ENCODE measurements around the gene PDE6D. TPM values are rescaled to one million over a fixed set of nuclear protein-coding genes. Genes with fewer than 3 reads are reported as not detected.
A peak's percentile ranks its signal among the peaks of the same experiment; 100 is the strongest.

Gene PDE6D
- total RNA-seq, 2 donors from 2014 or later = 17.3 to 31.8 TPM

GRCh38 chr2:231687133-231687852 lies 93.8 kb downstream of the PDE6D start:
- H3K27ac ChIP-seq = no peak overlapping the region
- no peaks in the 10 kb centered on the region for H3K36me3 ChIP-seq
- WGBS = 53% methylated on average over 14 of the region's 14 CpGs
- TF ChIP-seq POLR2A (IDR thresholded peaks at IDR 0.05) (no peak), POLR2AphosphoS5 (IDR thresholded peaks at IDR 0.05) (no peak), CTCF (IDR thresholded peaks at IDR 0.05) (peak in 3 of 4 experiments; percentile 31 to 64 (median 57))
- no peak overlapping the region for H3K4me3 ChIP-seq
- H3K4me1 ChIP-seq (replicated peaks) = no peaks in the 10 kb centered on the region
- no peaks in the 10 kb centered on the region for H3K9me3 ChIP-seq
- intact Hi-C loops (cut with DNase I) = no loop called here
- no peak for DNase-seq (ENCODE audit: low spot score)
- no peaks in the 10 kb centered on the region for H3K27me3 ChIP-seq (replicated peaks; ENCODE audit: insufficient read depth)

GRCh38 chr2:231686192-231687100 lies 94.6 kb downstream of the PDE6D start:
- Histone ChIP-seq H3K4me3 (no peak overlapping the region), H3K4me1 (replicated peaks) (no peaks in the 10 kb centered on the region), H3K27ac (no peak overlapping the region), H3K9me3 (no peaks in the 10 kb centered on the region), H3K27me3 (replicated peaks; ENCODE audit: insufficient read depth) (no peaks in the 10 kb centered on the region), H3K36me3 (no peaks in the 10 kb centered on the region)
- intact Hi-C loops (cut with DNase I) = no loop called here
- WGBS = 86% methylated on average over 11 of the region's 11 CpGs
- no peak for TF ChIP-seq CTCF (IDR thresholded peaks at IDR 0.05)
- no peak for TF ChIP-seq POLR2AphosphoS5 (IDR thresholded peaks at IDR 0.05)
- no peak for TF ChIP-seq POLR2A (IDR thresholded peaks at IDR 0.05)
- no peak for DNase-seq (ENCODE audit: low spot score)

GRCh38 chr2:231685349-231686191 lies 95.5 kb downstream of the PDE6D start:
- no peaks in the 10 kb centered on the region for H3K9me3 ChIP-seq
- no peak for DNase-seq (ENCODE audit: low spot score)
- intact Hi-C loops (cut with DNase I) = no loop called here
- H3K27me3 ChIP-seq (replicated peaks; ENCODE audit: insufficient read depth) = no peaks in the 10 kb centered on the region
- 63% methylated on average over 20 of the region's 20 CpGs for WGBS
- no peaks in the 10 kb centered on the region for H3K4me1 ChIP-seq (replicated peaks)
- TF ChIP-seq POLR2A (IDR thresholded peaks at IDR 0.05) (no peak), POLR2AphosphoS5 (IDR thresholded peaks at IDR 0.05) (no peak), CTCF (IDR thresholded peaks at IDR 0.05) (no peak)
- no peak overlapping the region for H3K27ac ChIP-seq
- no peaks in the 10 kb centered on the region for H3K36me3 ChIP-seq
- no peak overlapping the region for H3K4me3 ChIP-seq

- no peak overlapping the region for H3K4me3 ChIP-seq
- no peaks in the 10 kb centered on the region for H3K9me3 ChIP-seq
- H3K4me1 ChIP-seq (replicated peaks) = no peaks in the 10 kb centered on the region
- no peak for DNase-seq (ENCODE audit: low spot score)
- H3K27me3 ChIP-seq (replicated peaks; ENCODE audit: insufficient read depth) = no peaks in the 10 kb centered on the region
- 66% methylated on average over 18 of the region's 22 CpGs for WGBS
- no peaks in the 10 kb centered on the region for H3K36me3 ChIP-seq
- intact Hi-C loops (cut with DNase I) = no loop called here
- TF ChIP-seq POLR2A (IDR thresholded peaks at IDR 0.05) (no peak), CTCF (IDR thresholded peaks at IDR 0.05) (no peak)
- no peak overlapping the region for H3K27ac ChIP-seq
Observed at GRCh38 chr2:231684314-231685223, 96.5 kb downstream of the PDE6D start.

All from prostate gland (tissue), 2 donors.